ENCODE measurements around the gene NCR3LG1. TPM values are rescaled to one million over a fixed set of nuclear protein-coding genes. Genes with fewer than 3 reads are reported as not detected.

NCR3LG1 gene
- total RNA-seq, 1 donor: 26.4 TPM

DNA sequence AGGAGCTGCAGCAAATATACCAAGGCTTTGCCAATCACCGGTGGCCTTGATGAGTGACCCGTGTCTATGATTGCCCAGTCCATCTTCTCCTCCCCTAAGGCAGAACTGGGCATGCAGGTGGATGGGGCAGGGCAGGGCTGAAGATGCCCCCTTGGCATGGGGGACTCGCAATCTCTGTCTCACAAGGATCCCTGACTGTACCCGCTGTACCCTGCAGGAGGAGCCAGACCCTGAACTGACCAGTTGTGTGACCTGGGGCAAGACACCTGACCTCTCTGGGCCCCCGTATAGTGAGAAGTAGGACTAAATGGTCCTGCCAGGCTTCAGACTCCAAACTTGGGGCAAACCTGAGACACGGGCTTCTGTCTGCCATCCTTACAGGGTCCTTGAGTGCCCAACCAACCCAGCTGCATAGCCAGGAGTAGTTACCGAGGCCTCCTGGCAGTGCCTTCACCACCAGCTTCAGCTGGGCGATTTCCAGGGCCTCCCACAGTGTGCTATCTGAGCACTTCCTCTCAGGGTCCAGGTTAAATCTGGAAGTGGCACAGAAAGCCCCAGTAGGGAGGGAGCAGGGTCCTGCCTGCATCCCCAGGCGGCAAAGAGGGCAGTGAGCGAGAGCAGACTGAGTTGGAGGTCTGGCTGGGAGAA, 43.3 kb downstream of the NCR3LG1 start:
- no peaks in the 10 kb centered on the region for H3K4me1 ChIP-seq (ENCODE audit: insufficient read depth, low read length)
- H4K20me1 ChIP-seq (ENCODE audit: insufficient read depth, low read length): no peaks in the 10 kb centered on the region
- no peak overlapping the region for H3K4me3 ChIP-seq (ENCODE audit: insufficient read depth, low read length)
- TF ChIP-seq, protein P1, sequence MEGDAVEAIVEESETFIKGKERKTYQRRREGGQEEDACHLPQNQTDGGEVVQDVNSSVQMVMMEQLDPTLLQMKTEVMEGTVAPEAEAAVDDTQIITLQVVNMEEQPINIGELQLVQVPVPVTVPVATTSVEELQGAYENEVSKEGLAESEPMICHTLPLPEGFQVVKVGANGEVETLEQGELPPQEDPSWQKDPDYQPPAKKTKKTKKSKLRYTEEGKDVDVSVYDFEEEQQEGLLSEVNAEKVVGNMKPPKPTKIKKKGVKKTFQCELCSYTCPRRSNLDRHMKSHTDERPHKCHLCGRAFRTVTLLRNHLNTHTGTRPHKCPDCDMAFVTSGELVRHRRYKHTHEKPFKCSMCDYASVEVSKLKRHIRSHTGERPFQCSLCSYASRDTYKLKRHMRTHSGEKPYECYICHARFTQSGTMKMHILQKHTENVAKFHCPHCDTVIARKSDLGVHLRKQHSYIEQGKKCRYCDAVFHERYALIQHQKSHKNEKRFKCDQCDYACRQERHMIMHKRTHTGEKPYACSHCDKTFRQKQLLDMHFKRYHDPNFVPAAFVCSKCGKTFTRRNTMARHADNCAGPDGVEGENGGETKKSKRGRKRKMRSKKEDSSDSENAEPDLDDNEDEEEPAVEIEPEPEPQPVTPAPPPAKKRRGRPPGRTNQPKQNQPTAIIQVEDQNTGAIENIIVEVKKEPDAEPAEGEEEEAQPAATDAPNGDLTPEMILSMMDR (IDR thresholded peaks at IDR 0.05; ENCODE audit: extremely low read depth, low read depth, low read length): no peak
- H3K36me3 ChIP-seq (ENCODE audit: insufficient read depth, low read length): no peaks in the 10 kb centered on the region
- H2AFZ ChIP-seq (ENCODE audit: low read length): no peak overlapping the region
- peaks cover 6% of the 10 kb centered on the region for H3K27me3 ChIP-seq (ENCODE audit: insufficient read depth, low read length)
- no peaks in the 10 kb centered on the region for H3K79me2 ChIP-seq (ENCODE audit: insufficient read depth, low read length)
- no peak overlapping the region for H3K27ac ChIP-seq (ENCODE audit: low read depth, low read length)
- no peak overlapping the region for H3K4me2 ChIP-seq (ENCODE audit: insufficient read depth, low read length)
- no peak for DNase-seq (ENCODE audit: insufficient read length, low spot score, missing footprints)
- no peaks in the 10 kb centered on the region for H3K9me3 ChIP-seq (ENCODE audit: low read depth, low read length)

DNA sequence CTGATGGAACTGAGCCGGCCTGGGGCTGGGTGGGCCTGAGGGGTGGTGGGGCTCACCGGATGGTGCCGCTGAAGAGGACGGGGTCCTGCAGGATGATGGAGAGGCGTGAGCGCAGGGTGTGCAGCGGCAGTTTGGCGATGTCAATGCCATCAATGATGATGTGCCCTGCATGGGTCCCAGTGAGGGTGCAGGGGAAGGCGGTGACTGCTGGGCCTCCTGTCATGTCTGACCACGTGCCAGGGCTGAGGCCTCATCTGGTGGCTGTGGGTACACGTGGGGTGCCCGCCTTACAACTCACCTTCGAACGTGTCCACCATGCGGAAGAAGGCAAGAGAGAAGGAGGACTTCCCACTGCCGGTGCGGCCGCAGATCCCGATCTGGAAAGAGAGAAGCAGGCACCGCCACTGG, 44.0 kb downstream of the NCR3LG1 start:
- Histone ChIP-seq H3K27me3 (ENCODE audit: insufficient read depth, low read length) (peaks cover 7% of the 10 kb centered on the region), H4K20me1 (ENCODE audit: insufficient read depth, low read length) (no peaks in the 10 kb centered on the region), H3K4me1 (ENCODE audit: insufficient read depth, low read length) (no peaks in the 10 kb centered on the region), H3K4me3 (ENCODE audit: insufficient read depth, low read length) (no peak overlapping the region), H2AFZ (ENCODE audit: low read length) (no peak overlapping the region), H3K4me2 (ENCODE audit: insufficient read depth, low read length) (no peak overlapping the region), H3K9me3 (ENCODE audit: low read depth, low read length) (no peaks in the 10 kb centered on the region), H3K79me2 (ENCODE audit: insufficient read depth, low read length) (no peaks in the 10 kb centered on the region), H3K27ac (ENCODE audit: low read depth, low read length) (no peak overlapping the region), H3K36me3 (ENCODE audit: insufficient read depth, low read length) (no peaks in the 10 kb centered on the region)
- DNase-seq (ENCODE audit: insufficient read length, low spot score, missing footprints): no peak
- TF ChIP-seq, protein P1 (IDR thresholded peaks at IDR 0.05; ENCODE audit: extremely low read depth, low read depth, low read length): no peak

DNA sequence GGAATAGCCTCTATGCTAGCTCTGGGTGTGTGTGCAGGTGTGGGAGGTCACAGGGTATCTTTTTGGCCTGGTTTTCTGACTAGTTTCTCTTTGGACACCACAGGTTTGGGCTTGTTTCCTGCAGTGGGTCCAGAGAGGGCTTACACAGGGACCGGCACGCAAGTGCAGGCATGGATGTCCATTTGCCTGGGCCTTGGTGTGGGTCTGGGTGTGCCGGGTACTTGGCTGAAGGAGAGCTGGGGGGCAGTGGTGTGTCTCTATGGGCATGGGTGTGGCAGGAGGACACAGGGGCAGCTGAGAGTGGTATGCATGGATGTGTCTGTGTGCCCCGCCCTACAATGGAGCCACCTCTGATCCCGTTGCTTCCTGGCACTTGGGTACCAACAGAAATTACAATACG, 44.4 kb downstream of the NCR3LG1 start:
- Histone ChIP-seq H3K4me3 (ENCODE audit: insufficient read depth, low read length) (no peak overlapping the region), H3K27ac (ENCODE audit: low read depth, low read length) (no peak overlapping the region), H3K4me1 (ENCODE audit: insufficient read depth, low read length) (no peaks in the 10 kb centered on the region), H2AFZ (ENCODE audit: low read length) (no peak overlapping the region), H4K20me1 (ENCODE audit: insufficient read depth, low read length) (no peaks in the 10 kb centered on the region), H3K79me2 (ENCODE audit: insufficient read depth, low read length) (no peaks in the 10 kb centered on the region), H3K9me3 (ENCODE audit: low read depth, low read length) (no peaks in the 10 kb centered on the region), H3K27me3 (ENCODE audit: insufficient read depth, low read length) (peaks cover 6% of the 10 kb centered on the region), H3K4me2 (ENCODE audit: insufficient read depth, low read length) (no peak overlapping the region), H3K36me3 (ENCODE audit: insufficient read depth, low read length) (no peaks in the 10 kb centered on the region)
- DNase-seq (ENCODE audit: insufficient read length, low spot score, missing footprints): no peak
- TF ChIP-seq, protein P1 (IDR thresholded peaks at IDR 0.05; ENCODE audit: extremely low read depth, low read depth, low read length): no peak

DNA sequence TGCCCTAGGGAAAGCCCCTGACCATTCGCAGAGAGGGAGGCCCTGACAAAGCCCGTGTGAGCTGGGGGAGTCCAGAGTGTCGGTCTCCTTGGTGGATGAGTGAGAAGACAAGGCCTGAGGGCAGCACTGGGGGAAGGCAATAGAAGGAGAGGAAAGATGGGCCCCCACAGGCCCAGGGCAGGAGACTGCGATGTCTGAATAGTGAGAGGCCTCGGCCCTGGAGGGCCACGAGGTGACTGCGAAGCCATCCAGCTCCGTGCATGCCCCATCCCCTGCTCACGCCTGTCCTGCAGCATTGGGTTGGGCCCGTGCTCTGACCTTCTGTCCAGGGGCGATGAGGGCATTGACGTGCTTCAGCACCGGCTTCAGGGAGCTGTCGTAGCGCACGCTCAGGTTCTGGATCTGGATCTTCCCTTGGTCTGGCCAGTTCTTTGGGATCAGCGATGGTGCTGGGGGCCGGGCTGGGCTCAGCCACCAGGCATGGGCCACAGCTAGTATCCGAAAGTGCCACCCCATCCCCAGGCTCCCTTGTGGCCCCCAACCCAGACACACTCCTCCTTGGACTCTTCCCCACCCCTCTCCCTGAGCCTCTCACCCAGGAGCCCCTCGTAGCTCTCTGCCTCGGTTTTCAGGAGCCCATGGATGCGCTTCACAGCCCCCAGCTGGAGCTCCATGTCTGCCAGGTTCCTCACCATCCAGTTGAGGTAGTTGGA, 45.2 kb downstream of the NCR3LG1 start:
- H2AFZ ChIP-seq (ENCODE audit: low read length): no peak overlapping the region
- H3K27me3 ChIP-seq (ENCODE audit: insufficient read depth, low read length): peaks cover 12% of the 10 kb centered on the region
- TF ChIP-seq, protein P1 (IDR thresholded peaks at IDR 0.05; ENCODE audit: extremely low read depth, low read depth, low read length): no peak
- no peaks in the 10 kb centered on the region for H3K79me2 ChIP-seq (ENCODE audit: insufficient read depth, low read length)
- no peaks in the 10 kb centered on the region for H3K4me1 ChIP-seq (ENCODE audit: insufficient read depth, low read length)
- no peaks in the 10 kb centered on the region for H3K36me3 ChIP-seq (ENCODE audit: insufficient read depth, low read length)
- H3K4me3 ChIP-seq (ENCODE audit: insufficient read depth, low read length): no peak overlapping the region
- no peak for DNase-seq (ENCODE audit: insufficient read length, low spot score, missing footprints)
- H4K20me1 ChIP-seq (ENCODE audit: insufficient read depth, low read length): no peaks in the 10 kb centered on the region
- no peaks in the 10 kb centered on the region for H3K9me3 ChIP-seq (ENCODE audit: low read depth, low read length)
- no peak overlapping the region for H3K4me2 ChIP-seq (ENCODE audit: insufficient read depth, low read length)
- no peak overlapping the region for H3K27ac ChIP-seq (ENCODE audit: low read depth, low read length)

Data from osteoblast (primary cell).